ENCODE data around the gene MEMO1.
"Not testable (repeated sequence)": the region's sequence is repeated elsewhere in the genome, so short reads cannot be mapped to it uniquely, and the experiment has no call there.

DNA sequence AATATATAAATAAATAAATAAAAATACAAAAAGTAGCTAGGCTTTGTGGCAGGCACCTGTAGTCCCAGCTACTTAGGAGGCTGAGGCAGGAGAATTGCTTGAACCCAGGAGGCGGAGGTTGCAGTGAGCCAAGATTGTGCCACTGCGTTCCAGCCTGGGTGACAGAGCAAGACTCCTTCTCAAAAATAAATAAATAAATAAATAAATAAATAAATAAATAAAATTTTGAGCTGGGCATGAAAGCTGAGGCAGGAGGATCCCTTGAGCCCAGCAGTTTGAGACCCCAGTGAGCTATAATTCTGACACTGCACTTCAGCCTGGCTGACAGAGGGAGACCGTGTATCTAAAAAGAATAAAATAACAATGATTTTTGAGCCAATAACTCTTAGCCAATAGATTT is 43.8 kb upstream of the MEMO1 start:
- not testable (repeated sequence) for TF ChIP-seq ZFX (IDR thresholded peaks at IDR 0.05)
- TF ChIP-seq, protein P1, sequence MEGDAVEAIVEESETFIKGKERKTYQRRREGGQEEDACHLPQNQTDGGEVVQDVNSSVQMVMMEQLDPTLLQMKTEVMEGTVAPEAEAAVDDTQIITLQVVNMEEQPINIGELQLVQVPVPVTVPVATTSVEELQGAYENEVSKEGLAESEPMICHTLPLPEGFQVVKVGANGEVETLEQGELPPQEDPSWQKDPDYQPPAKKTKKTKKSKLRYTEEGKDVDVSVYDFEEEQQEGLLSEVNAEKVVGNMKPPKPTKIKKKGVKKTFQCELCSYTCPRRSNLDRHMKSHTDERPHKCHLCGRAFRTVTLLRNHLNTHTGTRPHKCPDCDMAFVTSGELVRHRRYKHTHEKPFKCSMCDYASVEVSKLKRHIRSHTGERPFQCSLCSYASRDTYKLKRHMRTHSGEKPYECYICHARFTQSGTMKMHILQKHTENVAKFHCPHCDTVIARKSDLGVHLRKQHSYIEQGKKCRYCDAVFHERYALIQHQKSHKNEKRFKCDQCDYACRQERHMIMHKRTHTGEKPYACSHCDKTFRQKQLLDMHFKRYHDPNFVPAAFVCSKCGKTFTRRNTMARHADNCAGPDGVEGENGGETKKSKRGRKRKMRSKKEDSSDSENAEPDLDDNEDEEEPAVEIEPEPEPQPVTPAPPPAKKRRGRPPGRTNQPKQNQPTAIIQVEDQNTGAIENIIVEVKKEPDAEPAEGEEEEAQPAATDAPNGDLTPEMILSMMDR (conservative IDR thresholded peaks at IDR 0.05), result not testable (repeated sequence)
